HFF-Myc (cell line): ENCODE results near the gene TXNDC17.
"Not testable (repeated sequence)": the region's sequence is repeated elsewhere in the genome, so short reads cannot be mapped to it uniquely, and the experiment has no call there.

ENCODE experiments used
- DNase-seq: peaks from one replicate; pipeline ENCODE4 v3.0.0-alpha.2; 2011; ENCODE audit warnings: low read depth; ENCODE audit errors: extremely low read depth
- H3K4me3 ChIP-seq: replicated peaks from 2 replicates; pipeline ENCODE4 v1.5.1; 2011; ENCODE audit warnings: low read depth, mild to moderate bottlenecking, control low read depth, low read length
- CTCF ChIP-seq: IDR thresholded peaks from 2 replicates; pipeline ENCODE4 v1.5.1; 2012; ENCODE audit warnings: mild to moderate bottlenecking, low read depth, low read length, control low read depth; ENCODE audit errors: missing control alignments

TXNDC17 gene

GRCh38 chr17:6690641-6691040, 49.8 kb downstream of the TXNDC17 start:
- no peak for DNase-seq
- no peak overlapping the region for H3K4me3 ChIP-seq
- no peak for TF ChIP-seq CTCF

- no peak for DNase-seq
- H3K4me3 ChIP-seq = no peak overlapping the region
- no peak for TF ChIP-seq CTCF
These were observed 50.7 kb downstream of the TXNDC17 start for GRCh38 chr17:6691546-6691945.

- DNase-seq, H3K4me3 ChIP-seq: not testable (repeated sequence)
These were observed 51.1 kb downstream of the TXNDC17 start for GRCh38 chr17:6691958-6692357.
